Stimulated activated CD4-positive, alpha-beta T cell treated with anti-CD3 and anti-CD28 coated beads, Interleukin-12 subunit alpha, Interleukin-12 subunit beta, amount 100 ng/mL, for 4 hours (primary cell): ENCODE data around the gene BATF.
"Not testable (repeated sequence)": the region's sequence is repeated elsewhere in the genome, so short reads cannot be mapped to it uniquely, and the experiment has no call there.

Source experiments
- DNase-seq: peaks from one replicate; pipeline ENCODE4 v3.0.0-alpha.2; 2020

Gene BATF, protein sequence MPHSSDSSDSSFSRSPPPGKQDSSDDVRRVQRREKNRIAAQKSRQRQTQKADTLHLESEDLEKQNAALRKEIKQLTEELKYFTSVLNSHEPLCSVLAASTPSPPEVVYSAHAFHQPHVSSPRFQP

GRCh38 chr14:75522224-75522982, at the start of gene BATF:
Gene BATF, plus strand, starts transcription at chr14:75522469. Its CDS starts 214 bp downstream, at chr14:75522683.
- DNase-seq = peak; percentile 68

DNA sequence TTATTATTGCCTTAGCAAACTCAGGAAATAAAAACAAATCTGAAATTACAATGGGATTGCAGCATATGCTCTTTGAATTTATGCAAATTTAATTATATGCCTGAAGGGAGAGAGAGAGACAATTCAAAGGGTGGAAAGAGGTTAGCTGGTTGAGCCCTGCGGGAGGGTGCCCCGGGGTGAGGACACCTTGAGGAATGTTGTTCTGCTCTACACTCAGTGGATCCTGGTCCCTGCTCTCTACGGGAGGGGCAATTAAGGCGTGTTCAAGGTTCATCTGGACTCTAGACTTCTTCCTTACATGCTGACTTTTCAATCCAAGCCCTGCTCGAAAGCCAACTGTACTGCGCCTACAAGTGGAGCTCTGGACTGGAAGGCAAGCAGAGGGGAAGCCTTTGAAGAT, 48.1 kb upstream of the BATF start:
- DNase-seq = not testable (repeated sequence)

DNA sequence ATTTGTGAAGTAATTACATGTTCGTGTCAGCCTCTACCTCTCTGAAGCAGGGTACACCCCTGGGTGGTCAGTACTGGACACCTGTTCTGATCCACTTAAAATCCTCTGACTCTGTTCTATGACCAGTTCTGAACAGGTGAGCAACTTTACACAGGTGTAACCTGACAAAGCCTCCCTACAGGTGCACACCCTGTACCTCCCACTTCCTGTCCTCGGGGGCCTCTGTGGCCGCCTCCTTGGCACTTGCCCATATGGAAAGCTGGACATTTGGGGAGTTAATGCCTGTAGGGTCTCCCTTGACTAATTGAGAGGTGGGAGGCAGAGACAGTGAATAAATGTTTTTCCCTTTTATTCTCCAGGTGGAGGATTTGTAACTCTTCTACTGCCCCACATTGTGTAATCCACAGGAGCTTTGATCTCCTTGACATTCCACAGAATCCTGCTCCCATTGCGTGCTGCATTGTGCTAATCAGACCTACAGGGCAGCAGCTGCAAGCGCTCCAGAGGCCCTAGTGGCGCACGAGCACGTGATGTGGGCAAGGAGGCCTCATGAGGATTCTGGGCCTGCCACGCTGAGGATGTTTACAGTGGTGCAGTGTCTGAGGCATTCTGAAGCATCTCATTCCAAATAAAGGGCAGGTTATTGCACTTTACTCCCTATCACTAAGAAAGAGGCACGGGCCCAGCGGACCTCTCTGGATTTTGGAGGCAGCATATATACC, 45.8 kb upstream of the BATF start:
- no peak for DNase-seq

GRCh38 chr14:75477881-75478280, 44.4 kb upstream of the BATF start:
- DNase-seq = no peak

- DNase-seq = no peak
Measured at GRCh38 chr14:75479770-75480600, 42.3 kb upstream of the BATF start.

GRCh38 chr14:75482366-75482765, 39.9 kb upstream of the BATF start:
- no peak for DNase-seq

GRCh38 chr14:75484711-75485429, 37.4 kb upstream of the BATF start:
- no peak for DNase-seq

DNA sequence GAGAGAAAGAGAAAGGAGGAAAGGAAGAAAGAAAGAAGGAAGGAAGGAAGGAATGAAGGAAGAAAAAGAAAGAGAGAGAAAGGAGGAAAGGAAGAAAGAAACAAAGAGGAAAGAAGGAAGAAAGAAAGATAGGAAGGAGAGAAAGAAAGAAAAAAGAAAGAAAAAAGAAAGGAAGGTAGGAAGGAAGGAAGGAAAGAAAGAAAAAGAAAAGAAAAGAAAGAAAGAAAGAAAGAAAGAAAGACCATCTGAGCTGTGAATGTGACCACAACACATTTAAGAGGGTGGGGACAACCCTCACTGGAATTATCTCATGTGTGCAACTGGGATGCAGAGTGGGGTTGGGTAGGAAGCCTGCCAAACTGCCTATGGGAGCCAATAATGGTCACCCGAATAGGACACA, 36.0 kb upstream of the BATF start:
- DNase-seq = no peak

GRCh38 chr14:75487155-75487671, 35.1 kb upstream of the BATF start:
- no peak for DNase-seq

- no peak for DNase-seq
Measured at GRCh38 chr14:75489480-75489837, 32.8 kb upstream of the BATF start.

DNA sequence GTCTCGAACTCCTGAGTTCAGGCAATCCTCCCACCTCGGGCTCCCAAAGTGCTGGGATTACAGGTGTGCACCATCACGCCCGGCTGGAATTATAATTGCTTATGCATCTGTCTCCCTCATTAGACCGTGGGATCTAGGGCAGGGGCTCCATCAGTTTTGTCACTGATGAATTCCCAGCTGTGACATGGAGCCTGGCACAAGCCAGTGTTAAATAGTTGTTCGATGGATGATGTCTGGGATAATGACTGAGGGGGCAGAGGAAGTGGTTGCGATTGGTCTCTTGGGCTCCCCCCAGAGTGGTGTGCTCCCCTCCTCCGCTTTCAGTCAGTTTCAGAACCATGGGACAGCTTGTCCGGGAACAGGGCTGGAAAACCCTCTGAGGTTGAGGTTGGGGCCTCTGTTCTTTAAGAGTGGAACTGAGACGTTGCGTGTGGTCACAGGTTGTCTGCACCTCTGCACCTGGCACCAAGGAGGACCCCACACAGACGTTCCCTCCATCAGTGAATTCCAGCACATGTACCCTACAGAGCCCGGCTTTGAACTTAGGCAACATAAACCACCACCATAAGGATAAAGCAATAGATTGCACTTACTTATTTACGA, 30.8 kb upstream of the BATF start:
- DNase-seq = no peak

GRCh38 chr14:75492832-75493591, 29.3 kb upstream of the BATF start:
- no peak for DNase-seq

DNA sequence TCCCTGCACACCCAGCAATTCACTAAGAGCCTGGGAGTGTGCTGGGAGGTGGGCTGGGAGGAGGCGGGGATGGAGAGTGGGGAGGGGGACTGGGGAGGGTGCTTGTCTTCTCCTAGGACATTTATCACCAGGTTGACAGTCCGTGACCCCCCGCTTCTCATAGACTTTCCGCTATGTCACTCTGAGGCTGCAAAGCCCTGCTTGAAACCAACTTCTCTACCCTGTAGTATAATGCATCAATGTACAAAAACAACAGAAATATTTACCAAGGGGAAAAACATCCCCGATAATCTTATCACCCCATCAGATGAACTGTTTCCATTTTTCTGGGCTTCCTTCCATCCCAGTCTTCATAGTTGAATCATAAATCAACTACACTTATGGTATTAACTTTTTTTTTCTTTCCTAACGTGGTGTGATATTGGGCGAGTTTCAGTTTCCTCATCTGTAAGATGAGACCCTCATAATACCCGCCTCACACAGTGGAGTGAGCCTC, 28.6 kb upstream of the BATF start:
- DNase-seq = no peak

DNA sequence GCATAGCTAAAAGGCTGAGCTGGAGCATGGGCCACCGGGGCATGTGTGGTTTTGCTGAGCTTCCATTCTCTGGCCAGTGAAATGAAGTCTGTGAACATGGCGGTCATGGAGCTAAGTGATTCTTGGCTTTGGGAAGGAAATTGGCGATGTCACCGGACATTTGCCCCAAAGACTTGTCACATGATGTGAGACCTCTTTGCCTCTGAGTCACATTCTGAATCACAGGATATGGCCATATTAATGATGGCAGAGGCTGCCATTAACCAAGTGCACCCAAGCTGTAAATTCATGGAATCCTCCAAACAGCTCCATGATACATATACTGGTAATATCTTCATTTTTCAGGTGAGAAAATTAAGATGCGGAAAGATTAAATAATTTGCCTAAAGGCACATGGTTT, 27.4 kb upstream of the BATF start:
- DNase-seq = no peak

GRCh38 chr14:75495399-75495798, 26.9 kb upstream of the BATF start:
- DNase-seq = no peak

DNA sequence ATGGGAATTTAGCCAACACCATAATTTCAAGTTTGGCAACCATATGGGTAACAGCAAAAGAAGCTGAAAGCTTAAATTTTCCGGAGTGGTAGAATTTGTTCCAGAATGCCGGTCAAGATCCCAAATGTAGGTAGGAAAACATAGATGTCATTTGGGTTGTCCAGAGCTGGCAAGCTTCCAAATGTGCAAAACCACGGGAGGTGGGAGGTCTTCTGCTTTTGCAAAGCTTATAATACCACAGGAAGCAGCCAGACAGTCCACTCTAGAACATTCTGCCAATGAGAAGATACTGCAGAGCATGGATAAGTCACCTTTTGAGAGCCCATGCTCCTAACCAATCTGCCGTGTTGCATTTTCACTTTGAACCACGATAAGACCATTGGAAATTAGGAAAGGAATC, 26.4 kb upstream of the BATF start:
- no peak for DNase-seq

DNA sequence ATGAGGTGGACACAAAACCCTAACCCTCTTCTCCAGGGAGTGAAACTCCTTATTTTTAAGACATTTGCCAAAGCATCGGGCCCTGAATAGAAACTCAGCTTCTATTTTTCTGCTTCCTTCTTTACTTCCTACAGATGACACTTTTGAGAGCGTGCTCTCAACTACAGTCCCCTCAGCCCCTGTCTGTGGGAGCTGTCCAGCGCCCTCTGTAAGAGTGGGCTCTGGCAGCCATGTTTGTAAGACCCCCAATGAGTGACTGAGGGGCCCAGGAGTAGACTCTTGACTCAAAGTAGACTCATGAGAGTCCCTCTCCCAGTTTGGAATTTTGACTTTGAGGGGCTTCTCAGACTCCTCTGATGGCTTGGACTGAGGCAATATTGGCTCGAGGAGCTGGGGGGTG, 25.5 kb upstream of the BATF start:
- no peak for DNase-seq

DNA sequence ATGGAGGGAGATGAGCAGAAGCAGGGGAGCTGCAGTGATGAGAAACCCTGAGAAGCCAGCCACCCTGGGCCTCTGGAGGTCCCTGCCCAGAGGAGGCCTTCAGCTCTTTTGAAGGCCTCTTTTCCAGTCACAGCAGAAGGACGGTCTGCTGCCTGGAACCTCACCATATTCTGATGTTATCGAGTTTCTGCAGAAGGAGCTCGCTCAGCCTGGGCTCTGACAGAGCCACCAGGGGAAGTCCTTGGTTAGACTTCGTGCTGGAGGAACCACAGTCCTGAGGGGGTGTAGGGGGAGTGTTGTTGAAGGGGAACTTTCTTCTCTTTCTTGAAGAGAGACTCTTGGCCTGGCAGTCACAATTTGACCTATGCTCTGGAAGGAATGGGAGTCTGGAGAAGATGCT, 25.1 kb upstream of the BATF start:
- no peak for DNase-seq

DNA sequence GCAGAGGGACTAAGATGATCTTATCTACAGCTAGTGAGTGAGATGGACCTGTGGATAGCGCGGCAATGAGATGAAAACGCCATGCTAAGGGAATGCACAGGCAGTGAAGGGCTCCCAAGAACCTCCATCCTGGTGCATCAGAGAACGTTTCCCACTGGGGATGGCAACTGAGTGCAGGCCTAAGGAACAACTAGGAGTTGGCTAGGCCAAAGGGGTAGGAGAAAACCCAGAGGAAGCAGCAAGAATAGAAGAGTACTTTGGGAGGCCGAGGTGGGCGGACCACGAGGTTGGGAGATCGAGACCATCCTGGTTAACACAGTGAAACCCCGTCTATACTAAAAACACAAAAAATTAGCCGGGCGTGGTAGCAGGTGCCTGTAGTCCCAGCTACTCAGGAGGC, 24.6 kb upstream of the BATF start:
- no peak for DNase-seq

DNA sequence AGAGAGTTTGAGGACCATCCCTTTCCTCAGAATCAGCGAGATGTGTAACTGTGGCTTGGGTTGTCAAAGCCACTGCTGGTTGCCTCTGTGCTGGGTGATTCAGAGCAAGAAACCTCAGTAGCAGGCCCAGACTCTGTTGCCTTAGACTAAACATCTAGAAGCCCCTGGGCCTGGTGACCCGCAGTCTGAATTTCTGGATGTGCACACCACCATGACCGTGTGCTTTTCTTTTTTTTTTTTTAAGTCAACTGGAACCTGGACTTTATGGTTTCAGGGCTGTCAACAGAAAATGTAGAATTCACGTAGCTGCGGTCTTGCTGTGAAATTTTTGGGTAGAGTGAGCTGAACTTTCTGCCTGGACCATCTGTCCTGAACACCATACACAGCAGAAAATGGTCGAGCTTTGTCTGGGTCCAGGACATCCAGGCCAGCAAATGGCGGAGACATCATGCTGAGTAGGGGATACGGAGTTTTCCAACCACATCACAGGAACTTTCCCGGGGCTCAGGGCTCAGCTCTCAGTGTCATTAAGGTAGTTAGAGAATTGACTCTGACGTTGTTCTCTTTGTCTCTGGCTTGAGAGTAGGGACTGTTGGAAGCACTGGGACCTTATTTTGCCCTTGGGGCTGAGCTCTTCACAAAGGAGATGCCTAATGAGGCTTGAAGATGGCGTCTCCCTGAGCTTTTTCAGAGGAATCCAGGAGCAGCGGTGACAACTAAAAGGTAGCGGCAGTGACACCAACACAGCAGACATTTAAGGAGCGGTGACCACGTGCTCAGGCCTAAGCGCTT, 23.0 kb upstream of the BATF start:
- no peak for DNase-seq
